ENCODE results near the gene BTLA.

GRCh38 chr3:112446343-112446742 is 52.9 kb downstream of the BTLA start:
- TF ChIP-seq POLR2A (IDR thresholded peaks at IDR 0.05; ENCODE audit: low read depth, low read length) (no peak), EZH2 (IDR thresholded peaks at IDR 0.05; ENCODE audit: borderline replicate concordance, control insufficient read depth, low read depth, low read length) (no peak), PAX5 (IDR thresholded peaks at IDR 0.05; ENCODE audit: borderline replicate concordance, low read depth, low read length) (no peak)
- TF ChIP-seq, protein P1, sequence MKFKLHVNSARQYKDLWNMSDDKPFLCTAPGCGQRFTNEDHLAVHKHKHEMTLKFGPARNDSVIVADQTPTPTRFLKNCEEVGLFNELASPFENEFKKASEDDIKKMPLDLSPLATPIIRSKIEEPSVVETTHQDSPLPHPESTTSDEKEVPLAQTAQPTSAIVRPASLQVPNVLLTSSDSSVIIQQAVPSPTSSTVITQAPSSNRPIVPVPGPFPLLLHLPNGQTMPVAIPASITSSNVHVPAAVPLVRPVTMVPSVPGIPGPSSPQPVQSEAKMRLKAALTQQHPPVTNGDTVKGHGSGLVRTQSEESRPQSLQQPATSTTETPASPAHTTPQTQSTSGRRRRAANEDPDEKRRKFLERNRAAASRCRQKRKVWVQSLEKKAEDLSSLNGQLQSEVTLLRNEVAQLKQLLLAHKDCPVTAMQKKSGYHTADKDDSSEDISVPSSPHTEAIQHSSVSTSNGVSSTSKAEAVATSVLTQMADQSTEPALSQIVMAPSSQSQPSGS (IDR thresholded peaks at IDR 0.05; ENCODE audit: low read length): no peak
